SIG-M5 (cell line): ENCODE measurements around the gene LRRC56.
"Not testable (repeated sequence)": the region's sequence is repeated elsewhere in the genome, so short reads cannot be mapped to it uniquely, and the experiment has no call there.

ENCODE experiments used
- DNase-seq: peaks from one replicate; lab custom pipeline; 2025; lab: John Stamatoyannopoulos, UW

LRRC56 gene

DNA sequence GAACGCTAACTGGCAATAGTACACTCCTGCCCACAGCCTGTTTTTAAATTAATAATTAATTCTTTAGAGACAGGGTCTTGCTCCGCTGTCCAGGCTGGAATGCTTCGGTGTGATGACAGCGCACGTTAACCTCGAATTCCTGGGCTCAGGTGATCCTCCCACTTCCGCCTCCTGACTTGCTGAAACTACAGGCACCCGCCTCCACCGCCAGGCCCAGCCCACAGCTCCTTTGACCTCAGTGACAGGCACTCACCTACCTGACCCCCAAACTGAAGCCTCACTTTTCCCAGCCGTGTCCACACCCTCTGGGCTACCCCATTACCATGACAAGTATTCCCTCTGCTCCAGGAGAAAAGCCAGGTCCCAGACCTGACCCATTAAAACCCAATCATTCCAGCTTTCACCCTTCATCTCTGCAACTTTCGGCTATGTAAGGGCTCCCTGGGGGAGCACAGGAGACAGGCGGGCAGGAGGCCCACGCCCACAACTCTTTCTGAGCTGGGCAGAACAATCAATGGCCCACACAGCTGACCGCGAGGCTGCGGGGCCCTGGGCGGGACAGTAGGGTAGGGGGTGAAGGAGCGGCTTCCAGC is 22.5 kb downstream of the LRRC56 start:
- no peak for DNase-seq

DNA sequence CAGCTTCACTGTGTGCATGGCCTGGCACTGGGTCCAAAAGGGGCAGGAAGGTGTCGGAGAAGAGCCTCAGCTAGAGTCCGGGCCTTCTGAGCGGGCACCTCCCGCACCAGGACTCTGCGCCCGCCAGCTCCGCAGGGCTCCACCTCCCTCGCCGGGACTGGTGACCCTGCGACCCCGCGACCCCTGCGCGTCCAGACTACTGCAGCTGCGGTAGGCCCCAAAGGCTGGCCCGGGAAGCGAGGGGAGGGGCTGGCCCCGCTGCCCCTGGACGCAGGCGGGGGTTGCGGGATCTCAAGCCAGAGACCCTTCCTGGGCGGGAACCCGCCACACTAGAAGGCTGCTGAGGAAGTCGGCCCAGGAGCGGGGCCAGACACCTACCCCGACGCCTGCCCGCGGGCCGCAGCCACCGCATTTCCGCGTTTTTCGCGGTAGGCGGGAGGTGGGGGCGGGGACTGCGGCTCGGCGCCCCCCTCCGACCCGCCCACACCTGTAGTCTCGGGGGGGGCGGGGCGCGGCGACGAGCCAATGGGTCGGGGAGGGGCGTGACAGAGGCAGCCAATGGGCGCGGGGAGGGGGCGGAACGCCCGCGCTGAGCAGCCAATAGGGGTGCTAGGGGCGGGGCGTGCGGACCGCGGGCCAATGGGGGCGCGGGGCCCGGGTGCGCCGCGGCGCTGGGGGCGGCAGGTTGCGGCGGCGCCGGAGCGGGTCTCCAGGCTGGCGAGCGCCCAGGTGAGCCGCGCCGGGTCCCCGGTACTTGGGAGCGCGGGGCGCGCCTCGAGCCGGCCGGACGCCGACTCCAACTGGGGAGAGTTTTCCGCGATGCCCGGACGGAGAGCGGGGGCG is 23.2 kb downstream of the LRRC56 start, which contains the start of the genes LMNTD2 and RASSF7:
Gene LMNTD2, minus strand, starts transcription at position 434 of the 843 bp plus-strand sequence. Its CDS starts 22 bp downstream, at position 412.
Gene RASSF7, plus strand, starts transcription at position 666 of the 843 bp plus-strand sequence. CDS start 799 bp downstream, outside the sequence.
- DNase-seq = no peak

DNA sequence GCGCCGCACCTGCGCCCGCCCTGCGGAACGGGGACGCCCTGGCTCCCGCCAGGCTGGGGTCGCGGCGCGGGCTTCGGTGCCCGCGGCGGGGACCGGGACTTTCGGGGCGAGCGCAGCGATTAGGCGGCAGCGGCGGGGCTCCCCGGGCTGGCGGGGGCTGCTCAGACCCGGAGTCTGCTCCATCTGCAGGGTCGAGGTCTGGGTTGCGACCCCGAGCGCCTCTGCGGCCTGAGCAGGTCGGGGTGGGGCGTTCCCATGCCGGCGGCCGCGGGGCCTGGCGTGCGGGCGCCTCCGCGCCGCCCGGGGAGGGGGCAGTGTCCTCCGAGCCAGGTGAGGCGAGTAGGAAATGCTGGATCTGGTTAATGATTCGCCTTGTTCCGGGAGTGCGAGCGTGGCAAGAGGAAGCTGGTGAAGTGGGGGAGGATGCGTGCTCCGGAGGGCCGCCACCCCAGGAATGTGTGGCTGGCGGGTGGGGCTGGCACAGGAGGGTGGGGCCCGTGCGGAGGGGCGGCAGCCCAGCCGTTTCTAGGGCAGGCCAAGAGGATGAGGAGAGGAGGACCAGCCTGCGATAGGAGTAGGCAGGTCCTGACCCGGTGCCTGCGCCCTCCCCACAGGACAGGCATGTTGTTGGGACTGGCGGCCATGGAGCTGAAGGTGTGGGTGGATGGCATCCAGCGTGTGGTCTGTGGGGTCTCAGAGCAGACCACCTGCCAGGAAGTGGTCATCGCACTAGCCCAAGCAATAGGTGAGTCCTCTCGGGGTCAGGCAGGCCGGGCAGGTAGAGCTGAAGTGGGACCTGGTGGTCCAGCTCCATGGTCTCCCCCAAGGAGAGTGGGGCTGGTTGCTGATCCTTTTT is 24.0 kb downstream of the LRRC56 start:
- no peak for DNase-seq

DNA sequence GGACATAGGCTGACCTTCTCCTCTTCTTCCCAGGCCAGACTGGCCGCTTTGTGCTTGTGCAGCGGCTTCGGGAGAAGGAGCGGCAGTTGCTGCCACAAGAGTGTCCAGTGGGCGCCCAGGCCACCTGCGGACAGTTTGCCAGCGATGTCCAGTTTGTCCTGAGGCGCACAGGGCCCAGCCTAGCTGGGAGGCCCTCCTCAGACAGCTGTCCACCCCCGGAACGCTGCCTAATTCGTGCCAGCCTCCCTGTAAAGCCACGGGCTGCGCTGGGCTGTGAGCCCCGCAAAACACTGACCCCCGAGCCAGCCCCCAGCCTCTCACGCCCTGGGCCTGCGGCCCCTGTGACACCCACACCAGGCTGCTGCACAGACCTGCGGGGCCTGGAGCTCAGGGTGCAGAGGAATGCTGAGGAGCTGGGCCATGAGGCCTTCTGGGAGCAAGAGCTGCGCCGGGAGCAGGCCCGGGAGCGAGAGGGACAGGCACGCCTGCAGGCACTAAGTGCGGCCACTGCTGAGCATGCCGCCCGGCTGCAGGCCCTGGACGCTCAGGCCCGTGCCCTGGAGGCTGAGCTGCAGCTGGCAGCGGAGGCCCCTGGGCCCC is 24.8 kb downstream of the LRRC56 start:
- DNase-seq = no peak

DNA sequence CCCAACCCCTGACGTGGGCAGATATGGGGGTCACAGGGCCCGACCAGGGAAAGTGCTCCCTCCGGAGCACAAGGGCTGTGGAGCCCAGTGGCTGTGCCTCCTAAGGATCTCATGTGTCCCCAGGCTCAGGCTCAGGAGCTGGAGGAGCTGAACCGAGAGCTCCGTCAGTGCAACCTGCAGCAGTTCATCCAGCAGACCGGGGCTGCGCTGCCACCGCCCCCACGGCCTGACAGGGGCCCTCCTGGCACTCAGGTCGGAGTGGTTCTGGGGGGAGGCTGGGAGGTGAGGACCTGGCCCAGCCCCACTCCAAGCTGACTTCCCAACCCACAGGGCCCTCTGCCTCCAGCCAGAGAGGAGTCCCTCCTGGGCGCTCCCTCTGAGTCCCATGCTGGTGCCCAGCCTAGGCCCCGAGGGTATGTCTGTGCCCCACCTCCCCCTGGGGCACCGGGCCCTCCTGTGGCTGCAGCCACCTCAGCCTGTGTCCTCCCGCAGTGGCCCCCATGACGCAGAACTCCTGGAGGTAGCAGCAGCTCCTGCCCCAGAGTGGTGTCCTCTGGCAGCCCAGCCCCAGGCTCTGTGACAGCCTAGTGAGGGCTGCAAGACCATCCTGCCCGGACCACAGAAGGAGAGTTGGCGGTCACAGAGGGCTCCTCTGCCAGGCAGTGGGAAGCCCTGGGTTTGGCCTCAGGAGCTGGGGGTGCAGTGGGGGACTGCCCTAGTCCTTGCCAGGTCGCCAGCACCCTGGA is 25.9 kb downstream of the LRRC56 start:
- DNase-seq = no peak

DNA sequence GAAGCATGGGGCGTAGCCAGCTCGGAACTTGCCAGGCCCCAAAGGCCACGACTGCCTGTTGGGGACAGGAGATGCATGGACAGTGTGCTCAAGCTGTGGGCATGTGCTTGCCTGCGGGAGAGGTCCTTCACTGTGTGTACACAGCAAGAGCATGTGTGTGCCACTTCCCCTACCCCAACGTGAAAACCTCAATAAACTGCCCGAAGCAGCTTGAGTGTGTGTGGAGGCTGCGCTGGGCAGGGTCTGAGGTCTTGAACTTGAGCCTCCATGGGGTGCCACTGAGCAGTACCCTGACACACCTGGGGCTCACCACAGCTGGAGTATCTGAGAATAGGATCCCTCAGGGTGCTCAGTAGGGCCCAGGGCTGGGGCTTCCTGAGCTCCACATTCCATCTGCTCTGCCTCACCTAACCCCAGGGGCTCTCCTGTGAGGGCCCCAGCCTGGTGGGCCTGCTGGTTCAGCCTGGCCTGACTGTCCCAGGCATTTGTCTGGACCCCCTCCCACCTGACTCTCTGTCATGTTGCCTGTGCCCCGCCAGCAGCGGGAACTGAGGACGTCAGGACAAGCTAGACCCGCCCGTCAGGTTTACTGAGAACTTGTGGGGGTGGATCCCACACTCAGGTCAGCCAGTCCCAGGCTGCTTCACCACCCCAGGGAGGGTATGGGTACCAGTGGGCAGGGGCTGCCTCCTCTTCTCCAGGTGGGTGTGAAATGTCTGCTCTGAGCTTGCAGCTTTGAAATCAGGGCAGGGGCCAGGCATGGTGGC is 26.7 kb downstream of the LRRC56 start:
- no peak for DNase-seq

DNA sequence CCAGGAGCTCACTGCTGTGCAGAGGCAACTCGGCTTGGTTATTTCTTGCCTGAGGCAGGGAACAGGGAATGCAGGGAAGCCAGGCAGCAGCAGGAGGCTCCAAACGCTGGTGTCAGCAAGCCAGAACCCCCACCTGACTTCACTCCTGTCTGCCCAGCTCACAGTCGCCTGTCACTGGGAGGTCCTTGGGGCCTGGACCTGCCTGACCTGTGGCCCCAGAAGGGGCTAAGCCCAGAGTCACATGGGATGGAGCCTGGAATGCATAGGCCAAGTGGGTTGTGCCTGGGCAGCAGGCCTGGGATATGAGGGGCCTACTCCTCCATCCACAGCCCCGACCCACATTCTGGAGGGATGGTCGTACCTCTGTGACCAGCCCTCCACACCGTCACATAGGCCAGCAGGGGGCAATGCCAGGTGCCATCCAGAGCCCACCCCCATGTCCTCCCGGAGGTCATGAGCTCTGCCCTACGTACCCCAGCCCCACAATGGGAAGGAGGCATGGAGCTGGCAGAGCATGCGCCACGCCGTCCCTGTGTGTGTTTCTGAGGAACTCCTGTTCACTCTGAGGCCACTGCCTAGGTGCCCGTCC is 28.7 kb downstream of the LRRC56 start:
- no peak for DNase-seq

DNA sequence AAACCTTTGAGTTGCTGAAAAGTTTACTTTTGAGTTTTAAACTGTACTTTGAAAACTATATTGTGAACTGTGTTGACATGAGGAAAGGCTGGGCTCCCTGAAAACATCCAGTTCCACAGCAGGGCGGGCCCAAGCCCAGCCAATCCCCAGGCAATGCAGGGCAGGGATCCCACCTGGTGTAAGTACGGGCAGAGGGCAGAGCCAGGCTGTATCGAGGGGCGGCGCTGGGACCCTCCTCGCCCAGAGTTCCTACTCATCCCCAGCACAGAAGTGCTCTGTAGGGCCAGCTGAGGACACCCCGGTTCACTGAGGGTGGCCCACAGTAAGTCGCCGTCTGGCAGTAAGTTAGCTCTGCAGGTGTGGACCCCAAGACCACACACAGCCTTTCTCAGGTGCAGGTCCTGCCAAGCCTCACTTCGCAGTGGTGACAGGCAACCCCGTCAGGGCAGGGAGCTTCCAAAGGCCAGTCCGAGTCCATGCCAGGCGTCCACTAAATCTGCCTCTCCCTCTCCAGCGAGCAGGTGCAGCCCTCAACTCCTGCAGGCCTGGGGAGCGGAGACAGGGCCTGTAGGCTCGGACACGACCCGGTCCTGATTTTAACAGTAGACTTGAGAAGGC is 29.8 kb downstream of the LRRC56 start:
- DNase-seq = no peak

DNA sequence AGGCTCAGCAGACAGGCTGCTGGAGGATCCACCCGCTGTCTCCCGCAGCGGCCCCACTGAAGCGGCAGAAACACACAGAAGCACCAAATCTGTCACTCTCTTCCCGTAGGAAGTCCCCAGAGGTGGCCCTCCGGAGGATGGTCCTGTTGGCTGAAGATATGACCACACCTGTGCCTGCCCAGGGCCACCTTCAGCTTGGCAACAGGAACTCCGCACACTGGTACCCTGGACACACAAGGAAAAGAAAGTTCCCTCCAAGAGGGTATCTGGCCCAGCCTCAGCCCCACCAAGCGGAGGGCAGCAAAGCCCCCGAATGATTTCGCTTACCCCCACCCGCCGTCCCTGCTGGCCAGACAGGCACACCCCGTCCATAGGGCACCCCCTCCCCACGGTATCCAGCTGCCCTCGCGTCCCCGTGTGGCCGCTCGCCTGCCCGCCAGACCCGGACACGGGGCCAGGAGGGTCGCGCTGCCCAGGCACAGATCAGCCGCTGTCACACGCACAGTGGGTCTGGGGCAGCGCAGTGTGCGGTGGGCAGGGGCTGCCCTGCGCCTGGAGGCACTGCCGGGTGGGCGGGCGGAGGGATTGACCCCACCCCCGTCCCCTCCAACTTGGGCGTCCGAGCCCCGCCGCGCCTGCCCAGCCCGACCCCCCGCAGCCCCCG is 30.4 kb downstream of the LRRC56 start:
- DNase-seq = no peak

DNA sequence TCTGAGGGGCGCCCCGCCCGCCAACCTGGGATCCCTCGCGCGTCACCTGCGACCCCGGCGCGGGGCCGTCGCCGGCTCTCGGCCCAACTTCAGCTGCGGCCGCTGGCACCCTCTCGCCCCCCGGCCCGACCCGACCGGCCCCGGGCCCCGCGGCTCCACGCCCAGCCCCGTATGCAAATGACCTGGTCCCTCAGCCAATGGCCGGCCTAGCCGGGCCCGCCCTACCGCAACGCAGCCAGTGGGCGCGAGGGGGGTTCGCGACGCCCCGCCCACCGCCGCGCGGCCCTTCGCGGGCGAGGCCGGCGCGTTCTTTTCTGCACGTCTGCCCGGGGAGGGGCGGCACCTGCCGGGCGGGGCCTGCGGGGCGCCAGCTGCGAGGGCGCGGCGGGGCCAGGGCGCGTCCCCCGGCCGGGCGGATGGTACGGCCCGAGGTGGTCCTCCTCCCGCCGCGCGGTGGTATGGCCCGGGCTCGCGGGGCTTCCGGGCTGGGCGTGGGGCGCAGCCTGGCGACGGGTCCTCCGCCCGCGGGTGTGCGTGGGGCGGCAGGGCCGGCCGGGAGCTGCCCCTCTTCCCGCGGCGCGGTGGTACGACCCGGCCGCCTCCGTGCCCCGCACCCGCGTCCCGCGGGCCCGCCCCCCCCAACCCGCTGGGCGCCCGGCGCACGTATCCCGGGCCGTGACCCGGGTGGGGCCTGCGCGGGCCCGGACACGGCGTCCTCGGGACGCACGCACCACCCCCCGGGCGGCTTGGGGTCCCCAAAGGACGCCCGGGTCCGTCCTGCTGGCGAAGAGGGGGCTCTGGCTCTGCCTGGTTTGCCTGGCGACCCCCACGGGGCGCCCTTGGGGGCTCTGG is 31.2 kb downstream of the LRRC56 start:
- DNase-seq = peak; percentile 45

DNA sequence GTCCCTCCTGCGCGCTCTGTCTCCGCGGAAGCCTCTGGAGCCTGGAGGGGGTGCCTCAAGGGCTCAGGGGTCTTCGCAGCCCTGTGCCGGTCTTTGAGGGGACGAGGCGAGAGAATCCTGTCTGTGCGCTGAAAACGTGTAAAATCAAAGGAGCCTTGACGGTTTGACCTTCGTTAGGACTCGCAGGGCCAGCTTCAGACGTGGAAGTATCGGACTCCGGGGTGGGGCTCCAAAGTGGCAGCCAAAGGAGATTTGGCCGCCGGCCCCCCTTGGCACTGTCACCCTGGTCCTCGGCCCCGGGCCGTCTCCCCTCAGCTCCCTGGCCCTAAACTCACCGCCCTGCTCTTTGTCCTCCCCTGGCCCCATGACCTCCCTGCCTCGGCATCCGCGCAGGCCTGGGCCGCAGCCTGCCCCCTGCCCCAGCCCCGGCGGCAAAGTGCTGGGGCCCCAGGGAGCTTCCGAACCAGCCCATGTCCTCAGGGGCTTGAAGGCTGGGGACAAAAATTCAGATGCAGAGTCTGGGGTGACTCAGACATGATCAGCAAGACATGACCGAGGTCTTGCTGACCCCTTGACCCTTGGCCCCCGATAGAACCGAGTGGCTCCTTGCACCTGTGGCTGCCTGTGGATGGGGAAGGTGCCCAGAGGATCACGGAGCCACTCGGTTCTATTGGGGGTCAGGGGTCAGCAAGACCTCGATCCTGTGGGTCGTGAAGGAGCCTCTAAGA is 32.0 kb downstream of the LRRC56 start:
- DNase-seq = no peak

DNA sequence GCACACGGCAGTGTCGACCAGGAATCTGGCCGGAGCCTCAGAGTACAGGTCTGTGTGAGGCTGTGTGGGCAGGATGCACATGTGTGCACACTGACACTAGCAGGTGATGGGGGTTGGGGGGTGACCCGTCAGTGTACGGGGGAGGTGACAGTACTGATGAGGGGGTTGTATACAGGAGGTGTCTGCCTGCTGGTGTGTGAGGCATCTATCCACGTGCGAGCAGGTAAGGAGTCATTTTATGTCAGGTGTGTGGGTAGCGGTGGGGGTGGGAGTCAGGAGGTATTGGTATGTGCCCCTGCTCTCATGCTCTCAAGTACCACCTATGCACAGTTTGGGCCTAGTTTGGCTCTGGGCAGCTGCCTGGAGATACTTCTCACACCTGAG is 34.5 kb downstream of the LRRC56 start:
- no peak for DNase-seq

DNA sequence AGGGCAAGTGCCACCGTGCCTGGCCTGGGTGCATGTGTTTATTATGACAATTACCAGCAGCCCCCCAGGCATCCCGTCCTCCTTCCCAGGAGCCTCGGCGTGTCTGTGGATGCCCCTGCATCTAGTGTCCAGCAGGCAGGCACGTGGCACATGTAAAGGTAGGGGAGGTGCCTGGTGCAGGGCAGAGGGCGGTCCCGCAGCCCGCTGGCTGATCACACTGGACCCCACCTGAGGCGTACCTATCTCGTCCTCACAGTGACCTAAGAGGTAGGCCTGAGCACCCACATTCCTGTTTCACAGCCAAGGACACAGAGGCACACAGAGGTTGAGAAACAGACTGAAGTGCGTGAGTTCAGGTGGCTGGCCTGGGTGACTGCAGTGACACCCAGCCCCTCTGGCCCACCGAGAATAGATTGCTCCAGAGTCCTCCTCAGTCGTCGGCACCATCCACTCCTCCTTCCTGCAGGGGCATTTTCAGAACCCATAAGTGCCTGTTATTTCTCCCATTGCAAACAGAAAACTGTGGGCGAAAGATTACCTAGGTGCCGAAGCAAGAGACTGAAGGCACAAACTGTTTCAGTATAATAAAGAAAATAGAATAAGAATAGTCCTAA is 35.9 kb downstream of the LRRC56 start:
- no peak for DNase-seq

DNA sequence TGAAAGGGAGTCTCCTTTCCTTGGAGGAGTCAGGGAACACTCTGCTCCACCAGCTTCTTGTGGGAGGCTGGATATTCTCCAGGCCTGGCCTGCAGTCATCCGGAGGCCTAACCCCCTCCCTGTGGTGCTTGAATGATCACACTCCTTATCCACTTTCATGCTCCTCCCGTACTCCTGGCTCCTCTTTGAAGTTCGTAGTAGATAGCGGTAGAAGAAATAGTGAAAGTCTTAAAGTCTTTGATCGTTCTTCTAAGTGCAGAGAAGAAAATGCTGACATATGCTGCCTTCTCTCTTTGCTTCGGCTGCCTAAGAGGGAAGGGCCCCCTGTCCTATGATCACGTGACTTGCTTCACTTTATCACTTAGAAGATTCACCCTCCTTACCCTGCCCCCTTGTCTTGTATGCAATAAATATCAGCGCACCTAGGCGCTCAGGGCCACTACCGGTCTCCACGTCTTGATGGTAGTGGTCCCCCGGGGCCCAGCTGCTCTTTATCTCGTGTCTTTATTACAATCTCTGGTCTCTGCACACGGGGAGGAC is 36.8 kb downstream of the LRRC56 start:
- DNase-seq = not testable (repeated sequence)

DNA sequence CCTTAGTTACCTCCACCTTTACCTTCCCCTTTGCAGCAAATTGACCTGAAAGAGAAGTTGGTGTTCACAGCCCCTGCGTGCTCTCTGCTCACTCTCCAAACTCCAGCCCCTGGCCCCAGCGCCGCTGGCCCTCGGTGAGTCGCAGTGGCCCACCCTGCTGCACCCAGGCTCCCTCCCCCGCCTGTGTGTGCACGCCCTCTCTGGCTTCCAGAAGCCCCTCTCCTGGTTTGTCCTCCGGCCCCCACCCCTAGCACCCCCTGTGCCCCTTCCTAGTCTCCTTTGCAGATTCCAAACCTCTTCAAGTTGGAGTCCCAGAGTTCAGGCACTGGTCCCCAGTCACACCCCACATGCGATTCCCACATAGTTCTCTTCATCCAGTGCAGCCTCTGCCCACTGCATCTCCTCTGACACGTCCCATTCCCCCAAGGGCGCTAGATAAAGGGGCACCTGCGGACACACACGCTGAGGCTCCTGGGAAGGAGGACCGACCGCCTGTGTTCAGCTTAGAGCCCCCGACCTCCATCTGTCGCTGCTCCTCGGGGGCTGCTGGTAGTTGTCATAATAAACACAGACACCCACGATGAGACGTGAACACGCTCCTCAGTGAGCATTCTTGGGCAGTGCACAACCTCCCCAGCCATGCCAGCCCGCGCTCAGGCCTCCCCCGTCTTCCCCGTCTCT is 37.4 kb downstream of the LRRC56 start:
- DNase-seq = no peak

DNA sequence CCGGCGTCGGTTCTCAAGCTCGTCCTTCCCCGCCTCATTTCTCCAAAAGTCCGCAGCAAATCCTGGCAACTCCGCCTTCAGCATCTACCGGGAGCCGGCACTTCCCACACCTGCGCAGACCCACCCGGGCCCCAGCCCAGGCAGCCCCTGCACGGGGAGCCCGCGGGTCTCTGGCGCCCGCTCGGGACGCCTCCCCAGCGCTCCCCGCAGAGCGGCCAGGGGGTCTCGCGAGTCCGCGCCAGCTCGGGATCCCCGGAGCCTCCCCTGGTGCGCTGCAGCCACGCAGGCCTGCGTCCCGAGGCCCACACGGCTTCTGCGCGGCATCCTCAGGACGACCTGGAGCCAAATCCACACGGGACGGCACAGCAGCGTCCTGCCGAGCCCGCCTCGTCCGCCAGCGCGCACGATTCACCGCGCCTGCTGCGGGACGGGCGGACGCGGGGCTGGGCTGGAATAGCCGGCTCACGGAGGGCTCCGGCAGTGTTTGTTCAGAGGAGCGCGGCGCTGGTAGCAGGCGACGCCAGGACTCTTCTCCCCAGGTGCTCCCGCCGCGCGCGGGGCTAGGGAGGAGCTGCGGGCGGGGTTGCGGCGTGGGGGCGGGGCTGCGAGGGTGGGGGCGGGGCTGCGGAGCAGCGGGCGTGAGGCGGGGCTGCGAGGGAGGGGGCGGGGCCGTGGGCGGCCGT is 38.1 kb downstream of the LRRC56 start:
- DNase-seq = no peak
